H1 (cell line): ENCODE data around the gene HTR2A. TPM values are rescaled to one million over a fixed set of nuclear protein-coding genes. Genes with fewer than 3 reads are reported as not detected.

Source experiments
- CTCF ChIA-PET: fragments of 300-600 bp; sonication (Branson Sonifier 250); formaldehyde crosslinking; loops from one replicate; lab custom pipeline; 2021; ENCODE audit not compliant: partially characterized antibody; lab: Charles Lee
- POLR2A ChIA-PET: fragments of 300-600 bp; sonication (Branson Sonifier 250); formaldehyde crosslinking; loops from one replicate; lab custom pipeline; 2021; ENCODE audit warnings: inconsistent platforms; ENCODE audit not compliant: partially characterized antibody; lab: Charles Lee
- DNase-seq, 2 experiments: peaks; one replicate each; pipeline versions ENCODE4 v3.0.0 to v3.0.0-alpha.2; 2010 to 2022; ENCODE audit warnings: low spot score in 2 of 2, low read depth in 1 of 2, mixed read lengths in 1 of 2
- FAIRE-seq: peaks from 2 replicates; lab custom pipeline; 2011; peaks lifted over from hg19 to GRCh38; lab: Jason Lieb, UNC
- H2AFZ ChIP-seq: 2 replicates; pipeline ENCODE4 v1.8.1; 2012; ENCODE audit warnings: low read length, inconsistent platforms
- H2AK5ac ChIP-seq: 2 replicates; pipeline ENCODE4 v1.6.1; 2013; ENCODE audit warnings: low read depth, low read length
- H2BK120ac ChIP-seq: replicated peaks from 2 replicates; pipeline ENCODE3; 2013; ENCODE audit warnings: low read depth, low read length, inconsistent platforms
- H2BK12ac ChIP-seq: 2 replicates; pipeline ENCODE4 v1.6.1; 2013; ENCODE audit warnings: low read depth, low read length
- H2BK15ac ChIP-seq: 2 replicates; pipeline ENCODE4 v1.6.1; 2013; ENCODE audit warnings: low read length
- H2BK20ac ChIP-seq: 2 replicates; pipeline ENCODE4 v1.6.1; 2013; ENCODE audit warnings: low read length
- H2BK5ac ChIP-seq: 2 replicates; pipeline ENCODE4 v1.6.1; 2013; ENCODE audit warnings: low read depth, low read length
- H3K14ac ChIP-seq: 2 replicates; pipeline ENCODE4 v1.6.1; 2013; ENCODE audit warnings: inconsistent platforms; ENCODE audit not compliant: insufficient read length
- H3K18ac ChIP-seq: 2 replicates; pipeline ENCODE4 v1.6.1; 2013; ENCODE audit warnings: low read length; ENCODE audit errors: extremely low read depth
- H3K23ac ChIP-seq: 2 replicates; pipeline ENCODE4 v1.6.1; 2013; ENCODE audit warnings: inconsistent platforms; ENCODE audit not compliant: insufficient read length
- H3K23me2 ChIP-seq: 2 replicates; pipeline ENCODE4 v1.6.1; 2013; ENCODE audit warnings: low read depth, low read length
- H3K27ac ChIP-seq: 2 replicates; pipeline ENCODE4 v1.6.1; 2011; ENCODE audit warnings: low read depth, low read length, inconsistent platforms
- H3K27me3 ChIP-seq, 4 experiments: replicated peaks in 1 of 4; 1 replicate in 1 of 4; 2 replicates in 3 of 4; pipeline versions ENCODE4 v1.6.1 to v1.8.1; 2011 to 2013; ENCODE audit warnings: low read length in 3 of 4, mild to moderate bottlenecking in 3 of 4, inconsistent platforms in 2 of 4, mixed read lengths in 2 of 4, moderate library complexity in 1 of 4; ENCODE audit not compliant: control insufficient read depth in 3 of 4, insufficient read depth in 3 of 4; ENCODE audit errors: extremely low read depth in 1 of 4
- H3K36me3 ChIP-seq, 4 experiments: 2 replicates each; pipeline versions ENCODE4 v1.6.1 to v1.8.1; 2011 to 2013; ENCODE audit warnings: mild to moderate bottlenecking in 4 of 4, low read length in 3 of 4, moderate library complexity in 2 of 4, control low read depth in 1 of 4, inconsistent platforms in 1 of 4; ENCODE audit not compliant: insufficient read depth in 4 of 4, control insufficient read depth in 2 of 4
- H3K4ac ChIP-seq: replicated peaks from 2 replicates; pipeline ENCODE3; 2013; ENCODE audit warnings: low read length, low read depth, mixed read lengths, inconsistent platforms; ENCODE audit not compliant: insufficient read length
- H3K4me1 ChIP-seq, 4 experiments: replicated peaks in 1 of 4; 1 replicate in 1 of 4; 2 replicates in 3 of 4; pipeline versions ENCODE4 v1.6.1 to v1.8.1; 2011 to 2013; ENCODE audit warnings: low read length in 3 of 4, inconsistent platforms in 2 of 4, mixed read lengths in 1 of 4; ENCODE audit not compliant: insufficient read depth in 4 of 4, control insufficient read depth in 3 of 4
- H3K4me2 ChIP-seq, 2 experiments: 2 replicates each; pipeline versions ENCODE4 v1.6.1 to v1.8.1; 2011 to 2013; ENCODE audit warnings: low read depth in 2 of 2, low read length in 2 of 2, control low read depth in 1 of 2, inconsistent platforms in 1 of 2, mild to moderate bottlenecking in 1 of 2; ENCODE audit not compliant: insufficient read depth in 1 of 2
- H3K4me3 ChIP-seq, 4 experiments: fragments of 200-600, 300-600 bp in 1 of 4; sonication (generic), shearing (Covaris generic), sonication (Bioruptor Twin) in 1 of 4; 2 replicates each; pipeline versions ENCODE4 v1.5.1 to v1.8.1; 2011 to 2016; ENCODE audit warnings: low read length in 4 of 4, low read depth in 3 of 4, control low read depth in 2 of 4, inconsistent platforms in 2 of 4, mild to moderate bottlenecking in 2 of 4, mixed read lengths in 1 of 4, moderate library complexity in 1 of 4; ENCODE audit not compliant: insufficient read depth in 2 of 4; ENCODE audit errors: extremely low read depth in 1 of 4
- H3K56ac ChIP-seq: replicated peaks from 2 replicates; pipeline ENCODE3; 2013; ENCODE audit warnings: low read depth, mild to moderate bottlenecking, mixed read lengths, low read length, inconsistent platforms; ENCODE audit not compliant: insufficient read length
- H3K79me1 ChIP-seq: 2 replicates; pipeline ENCODE4 v1.6.1; 2013; ENCODE audit warnings: low read depth, low read length, control low read depth
- H3K79me2 ChIP-seq, 2 experiments: 2 replicates each; pipeline versions ENCODE4 v1.6.1 to v1.8.1; 2012 to 2013; ENCODE audit warnings: low read length in 2 of 2, mild to moderate bottlenecking in 2 of 2, inconsistent platforms in 1 of 2; ENCODE audit not compliant: insufficient read depth in 2 of 2, control insufficient read depth in 1 of 2
- H3K9ac ChIP-seq, 4 experiments: replicated peaks in 1 of 4; 1 replicate in 1 of 4; 2 replicates in 3 of 4; pipeline versions ENCODE4 v1.6.1 to v1.8.1; 2011 to 2013; ENCODE audit warnings: low read depth in 3 of 4, low read length in 3 of 4, control low read depth in 2 of 4, mild to moderate bottlenecking in 2 of 4, moderate library complexity in 2 of 4, inconsistent platforms in 1 of 4; ENCODE audit errors: extremely low read depth in 1 of 4
- H3K9me3 ChIP-seq, 2 experiments: 2 replicates each; pipeline versions ENCODE4 v1.6.1 to v1.8.1; 2012 to 2013; ENCODE audit warnings: mild to moderate bottlenecking in 2 of 2, moderate library complexity in 2 of 2, control low read depth in 1 of 2, inconsistent platforms in 1 of 2, low read depth in 1 of 2, low read length in 1 of 2, mixed read lengths in 1 of 2; ENCODE audit not compliant: insufficient read depth in 2 of 2
- H4K20me1 ChIP-seq, 2 experiments: replicated peaks in 1 of 2; 2 replicates each; pipeline versions ENCODE3 to v1.8.1; 2011 to 2013; ENCODE audit warnings: inconsistent platforms in 2 of 2, low read length in 2 of 2, mild to moderate bottlenecking in 1 of 2; ENCODE audit not compliant: insufficient read depth in 2 of 2, control insufficient read depth in 1 of 2
- H4K5ac ChIP-seq: 2 replicates; pipeline ENCODE4 v1.6.1; 2013; ENCODE audit warnings: low read length, low read depth, mixed read lengths, inconsistent platforms; ENCODE audit not compliant: insufficient read length
- H4K8ac ChIP-seq: 2 replicates; pipeline ENCODE4 v1.8.0; 2013; ENCODE audit warnings: mild to moderate bottlenecking, moderate library complexity, low read length, inconsistent platforms; ENCODE audit not compliant: insufficient read depth; ENCODE audit errors: extremely low read depth
- H4K91ac ChIP-seq: replicated peaks from 2 replicates; pipeline ENCODE3; 2013; ENCODE audit warnings: low read length, mixed read lengths, inconsistent platforms; ENCODE audit not compliant: insufficient read length
- BACH1 ChIP-seq: IDR thresholded peaks from 2 replicates; pipeline ENCODE4 v1.6.1; 2012; ENCODE audit warnings: low read length, improper control_type of control experiment
- BRCA1 ChIP-seq: IDR thresholded peaks from 2 replicates; pipeline ENCODE4 v1.6.1; 2012; ENCODE audit warnings: low read depth, low read length, improper control_type of control experiment
- CEBPB ChIP-seq: IDR thresholded peaks from 2 replicates; pipeline ENCODE4 v1.6.1; 2012; ENCODE audit warnings: low read depth, low read length
- CHD1 ChIP-seq: IDR thresholded peaks from 2 replicates; pipeline ENCODE4 v1.6.1; 2012; ENCODE audit warnings: low read depth, low read length, improper control_type of control experiment
- CHD2 ChIP-seq: IDR thresholded peaks from 2 replicates; pipeline ENCODE4 v1.6.1; 2012; ENCODE audit warnings: low read length, improper control_type of control experiment
- CREB1 ChIP-seq: IDR thresholded peaks from 2 replicates; pipeline ENCODE4 v1.6.1; 2012; ENCODE audit warnings: inconsistent platforms
- GABPA ChIP-seq: IDR thresholded peaks from 2 replicates; pipeline ENCODE4 v1.6.1; 2011; ENCODE audit warnings: mild to moderate bottlenecking, low read length, moderate library complexity, borderline replicate concordance; ENCODE audit not compliant: insufficient read depth
- HDAC2 ChIP-seq, 2 experiments: fragments of 300-600 bp in 1 of 2; sonication (generic) in 1 of 2; IDR thresholded peaks; 2 replicates each; pipeline ENCODE4 v1.6.1; 2011 to 2012; ENCODE audit warnings: low read depth in 2 of 2, low read length in 2 of 2, mild to moderate bottlenecking in 2 of 2, moderate library complexity in 2 of 2, borderline replicate concordance in 1 of 2, inconsistent platforms in 1 of 2
- HDAC6 ChIP-seq: IDR thresholded peaks from one replicate; pipeline ENCODE4 v1.7.1; 2012; ENCODE audit warnings: low read depth, mild to moderate bottlenecking, inconsistent platforms, low read length, moderate library complexity
- JUND ChIP-seq: IDR thresholded peaks from 2 replicates; pipeline ENCODE4 v1.6.1; 2011; ENCODE audit warnings: mild to moderate bottlenecking, improper control_type of control experiment, low read length
- PHF8 ChIP-seq: fragments of 200-600 bp; sonication (generic); conservative IDR thresholded peaks from 2 replicates; pipeline ENCODE4 v1.7.1; 2012; ENCODE audit warnings: low read depth, mild to moderate bottlenecking, inconsistent platforms, low read length, moderate library complexity
- POLR2AphosphoS5 ChIP-seq: IDR thresholded peaks from 2 replicates; pipeline ENCODE4 v1.6.1; 2011; ENCODE audit warnings: low read depth, low read length
- SP4 ChIP-seq: IDR thresholded peaks from 2 replicates; pipeline ENCODE4 v1.6.1; 2012; ENCODE audit warnings: low read length, inconsistent platforms
- TAF7 ChIP-seq: optimal IDR thresholded peaks from 2 replicates; pipeline ENCODE3; 2011; ENCODE audit warnings: low read depth, mild to moderate bottlenecking, inconsistent platforms, low read length, moderate library complexity, borderline replicate concordance
- ZNF274 ChIP-seq: IDR thresholded peaks from 2 replicates; pipeline ENCODE4 v1.7.0; 2012; ENCODE audit warnings: low read length, borderline replicate concordance; ENCODE audit errors: extremely low read depth
- WGBS, 2 experiments: shearing (Covaris generic) in 1 of 2; methylation state at CpG; one replicate each; pipeline versions ENCODE4 v1.1.6 to v1.1.7; 2013 to 2015; ENCODE audit warnings: low lambda C conversion rate in 2 of 2, mixed read lengths in 2 of 2, inconsistent platforms in 1 of 2, low coverage in 1 of 2, missing lambda C conversion rate in 1 of 2; ENCODE audit not compliant: insufficient replicate concordance in 2 of 2, insufficient coverage in 1 of 2, insufficient read length in 1 of 2; ENCODE audit errors: extremely low coverage in 1 of 2, missing lambda C conversion rate in 1 of 2; 5-methylcytosine and 5-hydroxymethylcytosine counted together
- polyA plus RNA-seq, 7 experiments: library from polyadenylated mRNA; depleted of rRNA in 3 of 7; stranded (reverse) in 5 of 7; unstranded in 2 of 7; fragments of >200 nt in 5 of 7; fragments of 200-250 nt in 2 of 7; gene quantifications; 1 replicate in 5 of 7; 2 replicates in 1 of 7; 4 replicates in 1 of 7; pipeline versions ENCODE4 v1.2.1 to v1.2.3, GENCODE V29; 2011 to 2013; ENCODE audit warnings: missing spikeins in 2 of 7, mixed read lengths in 2 of 7
- total RNA-seq: library from RNA; stranded (reverse); fragmentation: NEBNext Ultra II Directional; extraction: Animal tissue kit (Norgen Biotek cat#: 25700); gene quantifications from 2 replicates; pipeline ENCODE4 v1.2.1, GENCODE V29; 2021
- TF ChIP-seq, protein P1 (sequence below): IDR thresholded peaks from 2 replicates; pipeline ENCODE4 v1.6.1; 2012; ENCODE audit warnings: inconsistent platforms

HTR2A gene
- total and polyA plus RNA-seq, 2 of the 8 experiments (the other 6 are each of a cell fraction or from before 2014, with no cell fraction given): not detected

- no peak overlapping the region for H3K18ac ChIP-seq
- H2BK120ac ChIP-seq: no peak overlapping the region
- no peak overlapping the region for H2BK5ac ChIP-seq
- no peak overlapping the region for H2AK5ac ChIP-seq
- H3K9ac ChIP-seq: no peak overlapping the region
- H4K20me1 ChIP-seq: no peaks in the 10 kb centered on the region
- no peak overlapping the region for H2AFZ ChIP-seq
- 100% methylated on average over 3 of the region's 3 CpGs; no CpG with 5 or more reads in 1 of the 2 experiments for WGBS, 2 experiments
- H3K27me3 ChIP-seq: no peaks in the 10 kb centered on the region
- no peak overlapping the region for H3K23ac ChIP-seq
- H4K91ac ChIP-seq: no peak overlapping the region
- no peak overlapping the region for H3K27ac ChIP-seq
- no peak overlapping the region for H2BK12ac ChIP-seq
- ChIA-PET POLR2A (no interaction called here), CTCF (interaction anchor here (1.2 to 2.9 kb wide), 2 partner anchors 9 to 54 kb away, joined by 3 to 15 read pairs; no protein-coding TSS in a partner anchor)
- DNase-seq: no peak
- no peak overlapping the region for H3K4me3 ChIP-seq
- no peaks in the 10 kb centered on the region for H3K79me2 ChIP-seq
- no peaks in the 10 kb centered on the region for H3K9me3 ChIP-seq
- H3K4me2 ChIP-seq: no peak overlapping the region
- H4K8ac ChIP-seq: no peak overlapping the region
- H4K5ac ChIP-seq: no peak overlapping the region
- H3K23me2 ChIP-seq: no peaks in the 10 kb centered on the region
- no peak for FAIRE-seq
- H3K14ac ChIP-seq: no peak overlapping the region
- H3K79me1 ChIP-seq: no peaks in the 10 kb centered on the region
- no peak overlapping the region for H3K4ac ChIP-seq
- no peak for TF ChIP-seq TAF7
- no peak for TF ChIP-seq POLR2AphosphoS5
- TF ChIP-seq GABPA: no peak
- no peak for TF ChIP-seq ZNF274
- TF ChIP-seq CHD1: no peak
- TF ChIP-seq CHD2: no peak
- TF ChIP-seq BRCA1: no peak
- no peak for TF ChIP-seq HDAC2 (IDR thresholded peaks at IDR 0.05; ENCODE audit: borderline replicate concordance in 1 of 2, low read depth in 2 of 2, low read length in 2 of 2)
- TF ChIP-seq JUND: no peak
- no peak for TF ChIP-seq BACH1
- TF ChIP-seq PHF8: no peak
- TF ChIP-seq, protein P1, sequence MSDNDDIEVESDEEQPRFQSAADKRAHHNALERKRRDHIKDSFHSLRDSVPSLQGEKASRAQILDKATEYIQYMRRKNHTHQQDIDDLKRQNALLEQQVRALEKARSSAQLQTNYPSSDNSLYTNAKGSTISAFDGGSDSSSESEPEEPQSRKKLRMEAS: no peak
- no peak for TF ChIP-seq SP4
- no peak for TF ChIP-seq CREB1
- no peak for TF ChIP-seq HDAC6
- TF ChIP-seq CEBPB: no peak
- H2BK20ac ChIP-seq: no peak overlapping the region
- no peaks in the 10 kb centered on the region for H3K4me1 ChIP-seq
- no peak overlapping the region for H3K56ac ChIP-seq
- no peak overlapping the region for H2BK15ac ChIP-seq
- H3K36me3 ChIP-seq: no peaks in the 10 kb centered on the region
Observed at GRCh38 chr13:46884531-46884930, 12.3 kb downstream of the HTR2A start.
